ENCODE results near the gene PID1.

The PID1 gene

DNA sequence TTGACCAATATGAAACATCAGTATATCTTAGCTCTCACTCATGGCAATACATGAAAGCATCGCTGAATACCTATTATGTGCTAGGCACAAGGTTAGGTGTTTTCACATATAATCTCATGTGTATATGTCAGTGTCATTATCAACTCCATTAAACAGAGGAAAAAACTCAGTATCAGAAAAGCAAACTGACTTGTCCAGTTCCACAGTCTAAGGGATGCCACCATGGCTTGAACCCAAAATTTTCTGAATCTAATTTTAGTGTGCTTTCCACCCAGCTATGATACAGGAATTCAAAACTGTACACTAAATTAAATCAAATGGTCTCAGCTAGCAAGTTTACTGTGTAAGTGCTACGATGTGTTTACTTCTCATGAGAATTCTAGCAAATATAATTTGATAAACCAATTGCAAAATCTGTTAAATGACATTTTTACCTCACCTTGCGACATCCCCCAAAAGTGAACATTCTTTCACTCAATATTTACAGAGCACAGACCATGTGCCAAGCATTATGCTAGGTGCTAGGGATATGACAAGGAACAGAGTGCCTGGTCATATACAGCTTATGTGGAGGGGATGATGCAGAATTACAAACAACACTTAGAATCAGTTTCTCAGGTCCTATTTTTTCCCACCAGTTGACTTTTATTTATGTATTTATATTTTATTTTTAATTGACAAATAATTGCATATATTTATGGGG, 211.6 kb downstream of the PID1 start:
- DNase-seq: no peak

DNA sequence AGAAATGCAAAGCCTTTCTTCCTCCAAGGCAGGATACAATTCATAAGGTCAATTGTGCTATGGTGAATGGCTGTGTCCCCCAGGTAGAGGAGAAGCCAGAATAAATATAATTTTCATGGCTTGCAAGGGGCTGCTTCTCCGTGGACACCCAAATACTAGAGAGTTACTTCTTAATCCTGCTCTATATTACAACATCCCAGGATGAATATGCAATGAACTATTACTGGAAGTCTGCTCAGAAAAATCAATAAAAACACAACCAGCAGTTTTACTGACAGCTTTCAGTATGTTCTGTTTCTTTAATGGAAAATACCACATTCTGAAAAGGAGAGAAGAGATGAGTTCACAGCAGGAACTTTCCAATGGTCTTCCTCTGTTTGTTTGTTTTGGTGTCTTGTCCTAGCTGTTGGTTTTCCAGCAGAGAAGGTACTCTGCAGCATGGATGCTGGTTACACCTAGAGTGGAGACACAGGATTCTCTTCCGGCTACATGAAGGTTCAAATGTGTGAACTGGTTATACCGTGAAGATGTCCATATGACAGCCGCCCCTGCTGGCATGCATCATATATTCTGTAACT, 213.0 kb downstream of the PID1 start:
- DNase-seq: no peak

DNA sequence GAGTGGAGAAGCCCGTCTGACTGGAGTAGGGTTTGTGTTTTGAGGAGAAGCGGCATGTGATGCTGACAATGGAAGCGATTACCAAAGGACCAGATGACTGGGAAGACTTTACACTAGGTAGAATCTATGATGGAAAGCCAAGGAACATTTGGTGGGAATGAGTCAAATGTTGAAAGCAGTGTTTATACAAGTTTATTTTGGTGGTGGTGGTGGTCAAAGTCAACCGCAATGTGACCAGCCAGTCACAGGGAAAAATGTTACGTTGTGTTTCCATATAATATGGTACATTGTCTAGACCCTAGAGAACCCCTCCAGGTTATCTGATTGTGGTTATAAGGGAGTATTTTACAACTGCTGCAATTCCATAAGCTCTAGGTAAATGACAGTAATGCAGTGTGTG, 216.8 kb downstream of the PID1 start:
- DNase-seq: no peak

- DNase-seq: no peak
Measured at GRCh38 chr2:229051798-229052197, 219.3 kb downstream of the PID1 start.

GRCh38 chr2:229050133-229050532, 221.0 kb downstream of the PID1 start:
- DNase-seq: no peak

DNA sequence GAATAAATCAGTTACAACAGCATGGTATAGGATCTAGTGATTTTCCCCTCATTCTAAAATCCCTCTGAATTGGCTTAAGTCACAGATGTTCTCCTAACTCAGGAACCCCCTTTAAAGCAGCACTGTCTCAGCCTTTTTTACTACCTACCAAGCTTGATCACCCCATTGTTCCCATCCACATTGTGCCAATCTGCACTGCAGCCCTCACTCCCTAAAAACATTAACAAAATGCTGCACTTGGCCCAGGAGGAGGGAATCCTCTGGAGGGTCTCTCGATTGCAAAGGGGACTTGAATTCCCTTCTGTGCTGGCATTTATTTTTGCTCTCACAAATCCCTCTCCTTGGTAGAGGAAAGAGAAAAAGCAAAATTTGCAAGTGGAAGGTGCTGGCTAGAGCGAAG, 223.0 kb downstream of the PID1 start:
- no peak for DNase-seq

GRCh38 chr2:229045671-229046070, 225.4 kb downstream of the PID1 start:
- DNase-seq: no peak

DNA sequence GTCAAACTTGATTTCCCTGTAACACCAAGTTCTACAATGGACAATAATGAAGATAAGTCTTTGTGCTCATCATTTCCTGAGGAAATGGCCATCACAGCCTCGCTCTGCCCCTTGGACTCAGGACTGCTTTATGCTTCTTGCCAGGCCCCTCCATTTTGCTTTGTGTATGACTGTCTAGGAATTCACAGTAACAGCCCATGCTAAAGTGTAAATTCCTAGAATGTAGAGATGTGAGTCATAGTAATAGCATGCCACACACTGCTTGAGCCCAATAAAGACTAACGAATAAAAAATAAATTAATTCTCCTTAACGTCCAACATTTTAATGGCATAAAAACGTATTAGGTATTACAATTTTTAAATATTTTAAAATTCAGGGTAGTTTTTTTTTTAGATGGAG, 226.5 kb downstream of the PID1 start:
- DNase-seq: no peak

- DNase-seq: no peak
Measured at GRCh38 chr2:229043681-229044080, 227.4 kb downstream of the PID1 start.

GRCh38 chr2:229042349-229042748, 228.7 kb downstream of the PID1 start:
- no peak for DNase-seq

- DNase-seq: no peak
Measured at GRCh38 chr2:229041691-229042090, 229.4 kb downstream of the PID1 start.

DNA sequence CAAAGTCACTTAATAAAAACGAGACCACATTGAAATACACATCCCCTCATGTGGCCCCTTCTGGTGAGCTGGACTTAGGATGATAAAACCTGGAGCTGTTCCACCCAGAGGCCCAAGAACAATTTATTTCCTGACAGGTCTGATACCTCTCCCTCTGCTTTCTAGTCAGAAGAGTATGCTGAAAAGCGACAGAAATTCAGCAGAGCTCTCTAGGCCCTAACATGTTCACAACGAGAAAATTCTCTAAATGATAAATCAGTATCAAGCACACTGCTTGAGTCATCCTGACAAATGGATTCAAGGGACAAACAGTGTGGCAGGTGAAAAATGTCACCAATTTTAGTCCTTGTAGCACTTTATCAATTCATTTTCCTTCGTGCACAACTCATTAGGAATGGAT, 233.5 kb downstream of the PID1 start:
- no peak for DNase-seq

- no peak for DNase-seq
Measured at GRCh38 chr2:229033816-229034215, 237.3 kb downstream of the PID1 start.

DNA sequence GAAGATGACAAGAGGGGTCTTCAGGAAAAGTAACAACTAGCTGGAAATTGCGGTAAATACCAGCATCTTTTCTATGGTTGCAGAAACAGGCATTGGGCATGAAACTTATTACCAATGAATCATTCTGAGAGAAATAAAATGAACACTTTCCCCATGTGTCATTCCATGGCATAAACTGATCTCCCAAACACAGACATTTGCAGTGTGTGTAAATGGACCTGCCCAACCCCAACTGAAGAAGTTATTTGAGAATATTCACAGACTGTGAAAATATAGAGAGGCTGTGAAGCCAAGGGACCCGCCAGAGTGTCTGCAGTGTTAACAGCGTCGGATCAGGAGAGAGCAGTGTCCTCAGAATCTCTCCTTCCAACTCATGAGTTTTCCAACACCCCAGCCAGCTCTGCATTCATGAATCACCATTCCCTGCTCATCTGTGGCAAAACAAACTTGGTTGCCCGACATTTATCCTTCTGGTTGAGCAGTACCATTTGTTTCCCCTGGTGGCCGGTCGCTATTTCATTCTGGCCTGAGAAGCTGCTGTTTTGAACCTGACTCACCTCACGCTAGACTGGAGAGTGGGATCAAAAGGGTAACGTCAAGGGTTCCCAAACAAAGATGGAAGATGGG, 238.4 kb downstream of the PID1 start:
- DNase-seq: no peak

DNA sequence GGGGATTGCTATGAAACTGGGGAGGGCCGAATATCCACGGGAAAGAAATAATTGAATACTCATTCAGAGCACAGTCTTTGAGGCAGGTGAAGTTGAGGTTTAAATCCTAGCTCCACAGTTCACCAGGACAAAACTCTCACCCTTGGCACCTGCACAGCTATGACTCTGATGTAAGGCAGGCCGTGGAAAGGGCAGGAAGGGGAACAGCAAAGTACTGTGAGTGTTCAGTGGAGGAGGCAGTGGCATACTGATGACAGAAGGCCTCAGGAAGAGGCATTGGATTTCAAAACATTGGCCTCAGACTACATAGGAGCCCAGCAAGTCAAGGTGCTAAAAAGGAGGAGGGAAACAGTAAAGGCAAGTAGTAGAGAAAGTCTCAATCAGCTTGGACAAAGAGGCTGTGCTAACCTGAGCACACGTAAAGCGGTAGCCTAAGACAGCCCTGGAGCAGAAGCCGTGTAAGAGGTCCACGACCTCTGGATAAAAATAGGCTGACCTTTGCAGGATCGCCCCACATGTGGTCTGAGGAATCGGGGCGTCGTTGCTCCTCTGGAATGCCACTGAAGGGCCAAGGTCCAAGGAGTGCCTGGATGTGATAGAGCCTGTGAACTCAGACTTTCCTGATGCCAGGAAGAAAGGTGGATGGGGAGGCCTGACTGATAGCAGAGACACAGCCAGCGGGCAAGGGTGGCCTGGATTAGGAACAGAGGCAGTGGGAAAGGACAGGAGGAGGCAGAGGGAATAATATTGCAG, 243.6 kb downstream of the PID1 start:
- DNase-seq: no peak

GRCh38 chr2:229025653-229026052, 245.4 kb downstream of the PID1 start:
- DNase-seq: no peak

GRCh38 chr2:229022652-229023051, 248.4 kb downstream of the PID1 start:
- DNase-seq: no peak

GRCh38 chr2:229022071-229022470, 249.0 kb downstream of the PID1 start:
- no peak for DNase-seq

GRCh38 chr2:229009816-229010215, 261.3 kb downstream of the PID1 start:
- DNase-seq: no peak

- no peak for DNase-seq
Measured at GRCh38 chr2:229003256-229003655, 267.8 kb downstream of the PID1 start.

DNA sequence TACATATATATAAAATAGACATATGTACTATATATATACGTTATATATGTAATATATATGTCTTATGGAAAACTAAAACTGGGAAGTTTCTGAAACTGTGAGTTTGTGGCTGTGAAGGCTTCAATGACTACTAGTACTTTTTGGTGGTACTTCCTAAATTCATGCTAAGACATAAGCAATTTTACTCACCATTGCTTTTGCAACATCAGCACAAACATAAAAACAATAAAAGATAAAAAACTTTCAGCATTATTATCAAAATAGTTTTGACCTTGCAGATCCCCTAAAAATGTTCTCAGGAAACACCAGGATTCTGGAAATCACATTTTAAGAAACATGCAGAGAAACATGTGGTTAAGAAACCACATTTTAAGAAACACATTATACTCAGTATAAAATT, 269.9 kb downstream of the PID1 start:
- DNase-seq: no peak

DNA sequence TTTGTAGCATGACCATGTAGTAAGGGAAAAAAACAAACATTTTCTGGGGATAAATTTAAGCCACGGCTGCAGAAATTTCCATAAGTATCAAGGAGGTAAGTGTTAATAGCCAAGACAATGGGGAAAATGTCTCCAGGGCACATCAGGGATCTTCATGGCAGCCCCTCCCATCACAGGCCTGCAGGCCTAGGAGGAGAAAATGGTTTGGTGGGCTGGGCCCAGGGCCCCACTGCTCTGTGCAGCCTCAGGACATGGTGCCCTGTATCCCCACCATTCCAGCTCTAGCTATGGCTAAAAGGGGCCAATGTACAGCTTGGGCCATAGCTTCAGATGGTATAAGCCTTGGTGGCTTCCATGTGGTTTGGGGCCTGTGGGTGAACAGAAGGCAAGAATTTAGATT, 271.8 kb downstream of the PID1 start:
- no peak for DNase-seq

- no peak for DNase-seq
Measured at GRCh38 chr2:228988786-228989185, 282.3 kb downstream of the PID1 start.

All from NCI-H1436 (cell line).